GM03348 (cell line): ENCODE data around the gene SPATC1L.
A peak's percentile ranks its signal among the peaks of the same experiment; 100 is the strongest.

Source experiments
- DNase-seq: peaks from one replicate; pipeline ENCODE4 v3.0.0; 2012; ENCODE audit warnings: low spot score

SPATC1L gene

DNA sequence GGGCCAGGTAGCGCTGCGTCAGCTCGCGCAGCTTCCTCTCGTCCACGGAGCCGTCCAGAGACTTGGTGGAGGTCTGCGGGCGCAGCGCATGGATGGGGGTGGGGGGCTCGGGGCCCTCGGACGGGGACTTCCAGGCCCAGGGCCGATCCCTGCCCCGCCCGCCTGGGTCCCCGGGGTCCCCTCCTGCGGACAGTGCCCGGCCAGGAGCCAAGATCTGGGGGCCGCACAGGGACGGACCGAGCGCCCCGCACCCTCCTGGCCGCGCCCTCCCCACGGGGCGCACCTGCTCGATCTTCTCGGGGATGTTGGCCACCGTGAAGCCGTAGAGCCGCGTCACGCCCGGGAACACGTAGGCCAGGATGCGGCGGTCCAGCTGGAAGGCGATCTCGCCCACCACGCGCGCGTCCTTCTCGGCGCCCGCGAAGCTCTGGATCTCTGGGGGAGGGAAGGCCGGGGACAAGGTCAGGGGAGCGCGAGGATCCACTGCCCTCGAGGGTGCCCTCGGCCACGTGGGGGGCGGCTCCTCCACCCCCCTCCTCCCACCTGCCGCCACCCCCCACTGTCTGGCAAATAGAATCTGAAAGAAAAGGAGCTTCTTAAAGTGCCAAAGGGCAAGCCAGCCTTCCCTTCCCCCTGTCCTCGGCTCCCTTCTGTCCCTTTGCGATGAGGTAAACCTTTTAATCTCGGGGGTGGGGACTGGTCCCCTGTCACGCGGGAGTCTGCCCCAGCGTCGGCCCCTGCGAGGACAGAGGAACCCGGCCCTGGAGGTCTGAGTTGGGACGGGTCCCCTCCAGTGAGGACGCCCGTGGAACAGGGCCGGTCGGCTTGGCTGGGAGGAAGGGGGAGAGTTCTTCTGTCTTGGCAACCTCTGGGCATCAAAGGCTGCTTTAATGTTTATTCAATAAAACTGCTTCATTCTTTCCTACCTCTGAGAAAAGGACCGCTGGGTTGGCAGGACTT is 22.3 kb downstream of the SPATC1L start:
- DNase-seq = no peak

DNA sequence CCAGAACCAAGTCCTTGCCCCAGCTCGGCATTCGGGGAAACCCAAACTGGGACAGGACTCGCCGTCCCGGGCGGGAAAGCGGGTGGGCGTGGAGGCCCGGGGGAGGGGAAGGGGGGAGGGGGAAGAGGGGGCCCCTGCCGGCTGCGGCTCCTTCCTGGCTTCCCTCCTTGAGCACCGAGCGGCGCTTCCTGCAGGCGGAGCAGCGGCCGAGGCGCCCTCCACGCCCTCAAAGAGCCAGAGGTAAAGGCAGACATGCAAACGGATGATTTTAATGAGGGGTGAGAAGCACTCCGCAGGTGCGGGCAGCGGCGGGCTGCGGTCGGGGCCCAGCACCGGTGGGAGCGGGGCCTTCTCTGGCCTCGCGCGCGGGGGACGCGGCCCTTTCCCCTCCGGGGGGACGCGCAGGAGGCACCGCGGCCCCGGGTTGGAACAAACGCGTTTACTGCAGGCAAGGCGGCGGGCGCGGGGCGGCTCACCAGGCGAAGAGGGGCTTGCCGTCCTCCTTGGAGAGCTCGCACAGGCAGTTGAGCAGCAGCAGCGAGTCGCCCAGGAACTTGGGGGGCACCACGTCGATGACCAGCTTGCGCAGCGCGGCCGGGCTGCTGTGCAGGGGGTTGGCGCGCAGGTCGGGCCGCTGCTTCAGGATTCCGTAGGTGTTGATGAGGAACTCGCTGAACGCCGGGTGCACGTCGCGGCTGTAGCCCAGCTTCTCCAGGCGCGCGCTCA is 23.2 kb downstream of the SPATC1L start:
- DNase-seq = no peak

GRCh38 chr21:46160657-46160906 is 23.7 kb downstream of the SPATC1L start:
- no peak for DNase-seq

DNA sequence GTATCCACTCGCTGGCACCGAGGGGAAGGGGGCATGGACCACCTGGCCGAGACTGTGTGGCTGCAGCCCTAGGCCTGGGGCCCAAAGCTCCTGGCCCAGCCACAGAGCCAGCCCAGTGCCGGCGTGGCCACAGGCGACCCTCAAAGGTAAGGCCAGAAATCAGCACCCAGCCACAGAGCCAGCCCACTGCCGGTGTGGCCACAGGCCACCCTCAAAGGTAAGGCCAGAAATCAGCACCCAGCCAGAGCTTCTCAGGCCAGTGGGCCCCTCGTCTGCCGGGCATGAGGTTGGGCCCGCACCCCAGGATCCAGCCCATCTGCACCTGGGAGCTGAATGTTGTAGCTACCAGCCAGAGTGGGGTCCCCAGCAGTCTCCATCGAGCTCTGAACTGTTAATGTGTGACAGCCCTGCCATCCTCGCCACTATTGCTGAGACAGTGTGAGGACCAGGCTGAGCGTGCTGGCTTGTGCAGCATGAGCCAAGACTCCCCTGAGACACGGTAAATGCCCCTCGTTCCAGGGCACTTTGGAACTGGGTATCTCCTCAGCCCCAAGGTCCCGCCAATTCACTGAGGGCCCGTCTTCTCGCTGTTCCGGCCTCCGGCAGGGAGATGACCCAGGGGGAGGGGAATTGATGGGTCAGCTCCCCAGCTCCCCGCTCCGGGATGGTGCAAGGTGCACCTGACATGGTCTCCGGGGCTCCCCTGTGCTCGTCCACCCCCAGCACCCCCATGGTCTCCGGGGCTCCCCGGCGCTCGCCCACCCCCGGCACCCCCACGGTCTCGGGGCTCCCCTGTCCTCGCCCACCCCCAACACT is 24.2 kb downstream of the SPATC1L start:
- no peak for DNase-seq

- DNase-seq = no peak
Observed at GRCh38 chr21:46159390-46159789, 24.9 kb downstream of the SPATC1L start.

GRCh38 chr21:46158666-46159300 is 25.5 kb downstream of the SPATC1L start:
- DNase-seq = no peak

- DNase-seq = no peak
Observed at GRCh38 chr21:46157987-46158451, 26.2 kb downstream of the SPATC1L start.

DNA sequence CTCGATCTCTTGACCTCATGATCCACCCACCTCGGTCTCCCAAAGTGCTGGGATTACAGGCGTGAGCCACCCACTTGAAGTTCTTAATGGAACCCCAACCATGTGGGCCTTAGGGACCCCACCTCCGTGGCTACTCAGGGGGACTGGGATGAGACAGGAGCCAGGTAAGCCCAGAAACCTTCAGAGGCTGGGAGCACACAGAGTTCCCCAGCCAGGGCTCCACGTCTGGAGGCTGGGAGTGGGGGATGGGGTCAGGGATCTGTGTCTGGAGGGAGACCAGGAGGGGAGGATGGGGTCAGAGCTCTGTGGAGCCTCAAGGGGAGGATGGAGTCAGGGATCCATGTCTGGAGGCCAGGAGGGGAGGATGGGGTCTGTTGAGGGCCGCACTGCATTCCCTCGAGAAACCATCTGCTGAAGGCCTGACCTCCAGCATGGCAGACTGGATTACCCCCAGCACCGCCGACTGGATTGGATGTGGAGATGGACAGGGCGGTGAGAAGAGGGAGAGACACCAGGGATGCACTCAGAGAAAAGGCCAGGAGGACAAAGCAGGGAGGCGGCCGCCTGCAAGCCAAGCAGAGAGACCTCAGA is 26.8 kb downstream of the SPATC1L start:
- DNase-seq = no peak

- no peak for DNase-seq
Observed at GRCh38 chr21:46156678-46157077, 27.6 kb downstream of the SPATC1L start.

- no peak for DNase-seq
Observed at GRCh38 chr21:46156378-46156645, 27.9 kb downstream of the SPATC1L start.

DNA sequence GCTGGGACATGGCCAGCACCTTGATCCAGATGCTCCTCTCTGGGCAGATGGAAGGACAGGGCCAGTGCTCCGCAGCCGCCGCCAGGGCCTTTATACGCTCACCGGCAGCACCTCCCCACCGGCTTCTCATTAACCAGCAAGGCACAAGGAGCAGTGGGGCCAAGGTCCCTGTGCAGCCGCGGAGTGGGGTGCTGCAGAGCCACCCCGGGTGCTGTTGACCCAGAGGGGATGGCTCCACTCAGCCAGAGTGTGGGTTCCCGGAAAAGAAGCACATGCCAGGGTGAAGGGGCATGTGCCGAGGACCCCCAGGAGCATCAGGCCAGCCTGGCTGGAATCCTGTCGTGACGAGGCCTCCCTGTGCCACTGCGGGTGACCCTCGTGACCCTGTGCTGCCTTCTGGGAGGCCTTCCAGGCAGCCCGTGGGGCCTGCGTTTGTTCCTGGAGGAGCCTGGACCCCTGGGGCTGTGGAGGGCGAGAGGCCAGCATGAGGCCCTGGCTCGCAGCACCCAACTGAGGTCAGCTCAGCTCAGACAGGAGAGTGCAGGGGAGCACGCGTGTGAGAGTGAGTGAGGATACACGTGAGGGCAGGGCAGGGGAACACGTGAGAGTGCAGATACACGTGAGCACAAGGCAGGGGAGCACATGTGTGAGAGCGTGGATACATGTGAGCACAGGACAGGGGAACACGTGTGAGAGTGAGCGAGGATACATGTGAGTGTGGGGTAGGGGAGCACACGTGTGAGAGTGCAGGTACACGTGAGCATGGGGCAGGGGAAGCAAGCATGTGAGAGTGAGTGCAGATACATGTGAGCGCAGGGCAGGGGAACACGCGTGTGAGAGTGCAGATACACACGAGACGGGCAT is 28.5 kb downstream of the SPATC1L start, which contains the start of gene FTCD:
Gene FTCD (minus strand): TSS at position 66 of the 864 bp plus-strand sequence. CDS start 56 bp downstream, at position 10.
- no peak for DNase-seq

DNA sequence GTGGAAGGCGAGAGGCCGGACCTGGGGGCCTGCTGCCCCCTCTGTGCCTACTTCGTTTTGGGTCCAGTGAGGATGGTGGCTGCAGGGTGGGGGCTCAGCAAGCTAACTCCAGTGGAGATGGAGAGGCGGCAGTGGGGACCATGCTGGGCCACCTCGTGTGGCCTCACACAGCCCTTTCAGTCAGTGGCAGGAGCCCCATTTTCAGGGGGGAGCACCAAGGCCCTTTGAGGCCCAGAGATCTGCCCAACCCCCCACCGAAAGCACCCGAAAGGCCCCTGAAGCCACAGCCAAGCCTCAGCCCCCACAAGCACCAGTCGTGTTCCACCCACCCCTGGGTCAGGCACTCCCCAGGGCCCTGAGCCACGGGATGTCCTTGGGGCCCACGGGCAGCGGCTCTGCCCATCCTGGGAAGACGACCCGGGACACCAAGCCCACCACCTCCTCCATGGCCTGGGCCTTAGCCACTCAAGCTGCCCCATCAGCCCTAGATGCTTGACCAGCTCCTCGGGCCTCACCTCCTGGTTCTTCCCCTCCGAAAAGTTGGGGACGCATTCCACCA is 29.2 kb downstream of the SPATC1L start:
- DNase-seq = no peak

DNA sequence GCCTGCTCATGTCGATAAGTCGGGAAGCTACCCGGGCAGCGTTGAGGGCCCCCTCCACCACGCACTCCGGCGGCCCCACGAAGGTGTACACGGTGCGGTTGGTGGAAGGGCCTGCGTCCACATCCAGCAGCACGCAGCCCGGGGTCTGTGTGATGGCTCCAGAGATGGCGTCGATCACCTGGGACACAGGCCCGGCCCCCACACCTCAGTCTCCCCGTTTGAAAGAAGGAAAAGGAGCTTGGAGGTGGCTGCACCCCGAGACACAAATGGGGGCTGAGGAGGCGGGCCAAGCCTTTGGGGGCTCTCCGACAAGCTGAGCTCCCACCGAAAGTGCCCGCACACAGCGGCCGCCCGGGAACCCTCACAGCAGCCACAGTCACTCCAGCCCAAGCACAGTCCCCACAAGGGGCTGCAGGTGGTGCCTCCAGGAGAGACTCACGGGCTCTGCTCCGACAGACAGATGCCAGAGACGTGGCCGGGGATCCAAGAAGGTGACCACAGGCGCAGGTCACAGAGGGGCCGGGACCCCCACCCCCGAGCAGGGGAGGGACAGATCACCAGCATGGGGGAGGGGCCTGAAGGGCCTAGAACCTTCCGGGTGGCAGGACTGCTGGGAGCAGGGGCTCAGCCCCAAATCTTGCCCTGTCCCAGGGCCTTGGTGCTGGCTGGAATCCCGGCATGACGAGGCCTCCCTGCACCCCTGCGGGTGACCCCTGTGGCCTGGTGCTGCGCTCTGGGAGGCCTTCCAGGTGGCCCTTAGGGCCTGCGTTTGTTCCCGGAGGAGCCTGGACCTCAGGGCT is 29.9 kb downstream of the SPATC1L start:
- DNase-seq = no peak

DNA sequence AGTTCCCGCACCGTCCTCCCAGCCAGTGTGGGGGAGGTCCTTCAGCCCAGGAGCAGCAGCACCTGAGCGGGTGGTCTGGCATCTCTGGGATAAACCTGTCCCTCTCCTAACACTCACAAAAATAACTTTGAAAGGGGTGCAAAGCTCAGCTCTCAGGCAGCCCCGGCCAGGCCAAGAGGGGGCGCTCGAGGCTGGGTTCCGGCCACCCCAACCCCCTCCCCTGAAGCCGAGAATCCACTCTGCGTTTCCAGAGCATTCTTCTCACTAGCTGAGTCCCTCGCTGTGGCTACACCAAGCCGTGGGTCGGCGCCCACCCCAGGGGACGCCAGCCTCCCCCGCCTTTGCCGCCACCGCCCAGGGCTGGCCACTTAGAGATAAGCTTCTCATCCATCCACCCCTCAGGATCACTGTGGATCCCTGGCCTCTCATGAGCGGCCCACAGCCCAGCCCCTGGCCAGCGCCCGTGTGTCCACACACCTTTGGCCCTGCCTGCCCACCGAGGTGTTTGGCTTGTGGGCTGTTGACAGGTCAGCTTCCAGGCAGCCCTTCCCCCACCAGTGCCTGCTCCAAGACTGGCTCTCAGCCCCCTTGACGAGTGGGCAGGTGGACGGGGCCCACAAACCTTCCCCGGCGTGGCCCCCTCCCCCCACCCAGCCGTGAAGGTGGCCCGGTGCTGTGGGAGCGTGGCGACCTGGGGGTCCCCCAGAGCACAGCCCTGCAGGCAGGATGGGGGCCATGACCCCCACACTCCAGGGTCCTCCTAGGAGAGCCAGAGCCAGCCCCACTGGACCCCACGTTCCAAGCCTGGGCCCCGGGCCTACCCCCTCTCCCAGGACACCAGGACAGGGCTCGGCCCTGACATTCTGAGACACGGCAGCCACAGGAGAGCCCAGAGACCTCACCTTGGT is 30.8 kb downstream of the SPATC1L start:
- peak; percentile 93 for DNase-seq

DNA sequence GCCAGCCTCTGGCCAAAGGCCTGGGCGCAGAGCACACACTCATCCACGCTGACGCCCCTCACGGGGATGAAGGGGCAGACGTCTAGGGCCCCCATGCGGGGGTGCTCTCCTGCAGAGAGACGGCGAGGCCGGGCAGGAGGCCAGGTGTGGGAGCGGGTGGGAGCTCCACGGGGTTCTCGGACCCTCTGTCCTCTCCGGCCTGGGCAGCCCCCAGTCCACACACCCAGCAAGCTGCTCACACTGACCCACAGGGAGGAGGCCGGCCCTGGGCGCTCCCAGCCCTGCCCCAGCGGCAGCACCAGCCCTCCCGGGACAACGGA is 31.4 kb downstream of the SPATC1L start:
- no peak for DNase-seq

- DNase-seq = no peak
Observed at GRCh38 chr21:46151989-46152926, 32.0 kb downstream of the SPATC1L start.

DNA sequence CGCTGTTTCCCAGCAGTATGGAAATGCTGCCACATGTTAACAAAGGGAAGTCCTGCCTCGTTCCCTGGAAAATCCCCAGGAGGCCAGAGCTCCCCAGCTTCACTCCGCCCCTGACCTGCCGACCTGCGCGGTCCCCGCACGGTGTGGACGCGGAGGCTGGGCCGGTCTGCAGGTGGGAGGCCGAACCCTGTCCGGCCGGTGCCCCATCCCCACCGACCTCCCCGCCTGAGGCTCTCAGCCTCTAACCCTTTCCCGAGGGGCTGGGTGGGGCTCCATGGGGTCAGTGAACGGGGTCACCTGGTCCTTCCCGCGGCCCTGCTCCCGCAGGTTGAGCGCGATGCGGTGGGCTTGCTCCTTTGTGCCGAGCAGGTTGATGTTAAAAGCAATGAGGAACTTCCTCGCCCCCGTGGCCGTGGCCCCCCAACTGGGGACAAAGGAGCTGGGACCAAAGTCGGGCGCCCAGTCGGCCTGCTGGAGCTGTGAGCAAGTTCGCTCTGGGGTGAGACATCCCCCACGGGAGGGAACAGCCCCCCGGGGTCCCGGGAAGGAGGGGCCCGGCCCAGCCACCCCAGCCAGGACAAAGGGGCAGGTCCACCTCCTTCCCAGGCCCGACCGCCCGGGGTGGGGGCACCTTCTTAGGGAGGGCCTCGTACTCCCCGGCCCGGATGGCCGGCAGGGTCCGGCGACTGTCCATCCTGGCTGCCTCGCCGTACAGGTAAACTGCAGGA is 32.8 kb downstream of the SPATC1L start:
- DNase-seq = no peak
